Neural progenitor cell (in vitro differentiated cells): ENCODE measurements around the gene C4orf50. TPM values are rescaled to one million over a fixed set of nuclear protein-coding genes. Genes with fewer than 3 reads are reported as not detected.
"Not testable (repeated sequence)": the region's sequence is repeated elsewhere in the genome, so short reads cannot be mapped to it uniquely, and the experiment has no call there.

ENCODE experiments used
- DNase-seq: peaks from one replicate; pipeline ENCODE4 v3.0.0-alpha.2; 2016; ENCODE audit warnings: low spot score
- H2AFZ ChIP-seq: fragments of 200-600 bp; sonication (generic); replicated peaks from 2 replicates; pipeline ENCODE4 v1.6.1; 2016; ENCODE audit warnings: antibody characterized with exemption
- H3F3A ChIP-seq: fragments of 200-600 bp; sonication (generic); 2 replicates; pipeline ENCODE4 v1.6.1; 2016; ENCODE audit warnings: antibody characterized with exemption, low read depth
- H3K27ac ChIP-seq: fragments of 200-600 bp; sonication (generic); 2 replicates; pipeline ENCODE4 v1.5.1; 2016; ENCODE audit warnings: mild to moderate bottlenecking
- H3K27me3 ChIP-seq: fragments of 200-600 bp; sonication (generic); 2 replicates; pipeline ENCODE4 v1.6.1; 2016; ENCODE audit warnings: mild to moderate bottlenecking, moderate library complexity
- H3K36me3 ChIP-seq: fragments of 200-600 bp; sonication (generic); 2 replicates; pipeline ENCODE4 v1.5.1; 2016
- H3K4me1 ChIP-seq: fragments of 200-600 bp; sonication (generic); 2 replicates; pipeline ENCODE4 v1.6.1; 2016; ENCODE audit warnings: mixed run types
- H3K4me2 ChIP-seq: fragments of 200-600 bp; sonication (generic); 2 replicates; pipeline ENCODE4 v1.6.1; 2016
- H3K4me3 ChIP-seq: fragments of 200-600 bp; sonication (generic); 2 replicates; pipeline ENCODE4 v1.5.1; 2016
- H3K79me2 ChIP-seq: fragments of 200-600 bp; sonication (generic); 2 replicates; pipeline ENCODE4 v1.6.1; 2016; ENCODE audit warnings: low read depth
- H3K9ac ChIP-seq: fragments of 200-600 bp; sonication (generic); 2 replicates; pipeline ENCODE4 v1.6.1; 2016
- H3K9me3 ChIP-seq: fragments of 200-600 bp; sonication (generic); 2 replicates; pipeline ENCODE4 v1.5.1; 2016; ENCODE audit warnings: low read depth
- H4K20me1 ChIP-seq: fragments of 200-600 bp; sonication (generic); 2 replicates; pipeline ENCODE4 v1.6.1; 2016; ENCODE audit warnings: low read depth
- H3K27ac Mint-ChIP-seq: 3 replicates; pipeline ENCODE4 v1.8.0; 2021; ENCODE audit warnings: mixed read lengths
- H3K27me3 Mint-ChIP-seq: 2 replicates; pipeline ENCODE4 v1.8.0; 2022; ENCODE audit warnings: low read depth, mild to moderate bottlenecking, inconsistent platforms, moderate library complexity, mixed read lengths; ENCODE audit not compliant: insufficient read depth
- H3K36me3 Mint-ChIP-seq: 3 replicates; pipeline ENCODE4 v1.8.0; 2021; ENCODE audit warnings: mixed read lengths
- H3K4me1 Mint-ChIP-seq: 3 replicates; pipeline ENCODE4 v1.8.0; 2021; ENCODE audit warnings: mixed read lengths
- H3K4me3 Mint-ChIP-seq: 3 replicates; pipeline ENCODE4 v1.8.0; 2021; ENCODE audit warnings: mild to moderate bottlenecking, moderate library complexity, mixed read lengths
- H3K9me3 Mint-ChIP-seq: 3 replicates; pipeline ENCODE4 v1.8.0; 2020; ENCODE audit warnings: mixed read lengths
- CTCF ChIP-seq: fragments of 200-600 bp; sonication (generic); IDR thresholded peaks from 2 replicates; pipeline ENCODE4 v1.5.1; 2017; ENCODE audit warnings: antibody characterized with exemption, mild to moderate bottlenecking
- EZH2 ChIP-seq: fragments of 200-600 bp; sonication (generic); IDR thresholded peaks from 2 replicates; pipeline ENCODE4 v1.6.1; 2017; ENCODE audit warnings: antibody characterized with exemption, mild to moderate bottlenecking, moderate library complexity
- EZH2phosphoT487 ChIP-seq: fragments of 200-600 bp; sonication (generic); IDR thresholded peaks from 2 replicates; pipeline ENCODE4 v1.6.1; 2017; ENCODE audit warnings: antibody characterized with exemption
- total RNA-seq: library from RNA; depleted of rRNA; stranded (reverse); fragments of >200 nt; gene quantifications from 2 replicates; pipeline ENCODE4 v1.2.3, GENCODE V29; 2015; ENCODE audit warnings: low replicate concordance

C4orf50 gene
- total RNA-seq, 1 donor from 2014 or later, result 0.32 TPM

- TF ChIP-seq EZH2 (no peak), EZH2phosphoT487 (no peak), CTCF (no peak)
- H3K27me3 Mint-ChIP-seq, result peaks cover 9% of the 10 kb centered on the region
- H3K27ac ChIP-seq, result no peak overlapping the region
These were observed 65.0 kb downstream of the C4orf50 start for GRCh38 chr4:5952975-5953951.

GRCh38 chr4:5952286-5952974 lies 65.8 kb downstream of the C4orf50 start:
- Histone ChIP-seq H2AFZ (no peak overlapping the region), H3K9ac (no peak overlapping the region), H3F3A (peaks cover 26% of the 10 kb centered on the region), H4K20me1 (no peaks in the 10 kb centered on the region), H3K27me3 (no peaks in the 10 kb centered on the region), H3K79me2 (no peaks in the 10 kb centered on the region), H3K9me3 (no peaks in the 10 kb centered on the region), H3K27ac (no peak overlapping the region), H3K4me2 (no peak overlapping the region), H3K4me3 (no peak overlapping the region), H3K4me1 (peaks cover 38% of the 10 kb centered on the region), H3K36me3 (no peaks in the 10 kb centered on the region)
- peaks cover 4% of the 10 kb centered on the region for H3K9me3 Mint-ChIP-seq
- TF ChIP-seq EZH2 (no peak), CTCF (no peak), EZH2phosphoT487 (no peak)
- H3K36me3 Mint-ChIP-seq, result no peaks in the 10 kb centered on the region
- peaks cover 36% of the 10 kb centered on the region for H3K4me1 Mint-ChIP-seq
- no peak overlapping the region for H3K4me3 Mint-ChIP-seq
- peaks cover 11% of the 10 kb centered on the region for H3K27me3 Mint-ChIP-seq
- no peak for DNase-seq
- H3K27ac Mint-ChIP-seq, result peak overlapping the region; percentile 53

More at GRCh38 chr4:5952975-5953951, 65.0 kb downstream of the C4orf50 start:
- Mint-ChIP-seq H3K9me3 (no peaks in the 10 kb centered on the region), H3K27ac (no peak overlapping the region), H3K4me1 (peaks cover 36% of the 10 kb centered on the region), H3K36me3 (no peaks in the 10 kb centered on the region), H3K4me3 (no peak overlapping the region)
- Histone ChIP-seq H2AFZ (no peak overlapping the region), H3K9me3 (no peaks in the 10 kb centered on the region), H3K79me2 (no peaks in the 10 kb centered on the region), H3K4me1 (peaks cover 38% of the 10 kb centered on the region), H3K36me3 (no peaks in the 10 kb centered on the region), H3K9ac (no peak overlapping the region), H3F3A (peaks cover 26% of the 10 kb centered on the region), H4K20me1 (no peaks in the 10 kb centered on the region), H3K4me3 (no peak overlapping the region), H3K27me3 (no peaks in the 10 kb centered on the region), H3K4me2 (no peak overlapping the region)
- no peak for DNase-seq

- H3K79me2 ChIP-seq, H4K20me1 ChIP-seq, H3K27ac ChIP-seq, H3K36me3 Mint-ChIP-seq, H3K4me1 ChIP-seq, H3K9ac ChIP-seq, H3K4me2 ChIP-seq, H3K4me3 Mint-ChIP-seq, H3K4me1 Mint-ChIP-seq, H3K36me3 ChIP-seq, H3F3A ChIP-seq, DNase-seq, H3K27ac Mint-ChIP-seq, H3K27me3 ChIP-seq, H2AFZ ChIP-seq, H3K9me3 ChIP-seq, H3K4me3 ChIP-seq: not testable (repeated sequence)
- peaks cover 15% of the 10 kb centered on the region for H3K27me3 Mint-ChIP-seq
- H3K9me3 Mint-ChIP-seq, result peaks cover 12% of the 10 kb centered on the region
These were observed 71.6 kb downstream of the C4orf50 start for GRCh38 chr4:5946653-5947052.
